ENCODE measurements around the gene RFT1.

Gene RFT1

DNA sequence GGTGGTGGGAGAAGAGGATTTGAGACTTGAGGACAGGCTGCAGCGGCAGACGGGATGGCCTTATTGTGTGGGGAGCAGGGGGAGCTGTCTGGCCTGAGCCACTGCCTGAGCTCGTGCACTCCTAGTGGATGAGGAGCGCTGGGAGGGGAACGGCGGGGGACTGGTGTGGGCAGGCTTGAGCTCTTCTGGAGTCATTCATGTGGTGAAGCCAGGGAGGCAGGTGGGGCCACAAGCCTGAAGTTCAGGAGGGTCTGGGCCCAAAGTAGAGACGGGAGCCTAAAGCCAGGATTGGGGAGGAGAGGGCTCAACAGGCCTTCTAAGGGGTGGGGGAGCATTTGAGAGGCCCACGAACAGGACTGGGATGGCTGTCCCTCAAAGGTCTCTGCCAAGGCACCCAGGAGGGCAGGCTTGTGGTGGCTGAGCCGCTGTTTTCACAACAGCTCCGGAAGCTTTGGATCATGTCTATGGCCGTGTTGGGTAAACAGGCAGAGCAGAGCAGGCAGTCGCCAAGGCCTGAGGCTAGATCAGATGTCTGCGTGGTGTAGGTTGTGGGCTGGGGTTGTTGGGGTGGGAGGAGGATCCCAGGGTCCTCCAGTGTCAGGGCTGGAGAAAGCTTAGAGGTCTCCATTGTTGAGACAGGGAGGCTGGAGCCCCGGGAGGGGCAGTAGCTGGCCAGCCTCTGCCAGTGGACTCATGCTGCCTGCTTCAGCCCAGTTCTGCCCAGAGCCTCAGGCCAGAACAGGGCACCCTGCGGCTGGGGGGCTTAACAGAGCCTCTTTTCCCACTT, 39.0 kb upstream of the RFT1 start:
- Histone ChIP-seq H3K9me3 (ENCODE audit: control insufficient read depth, insufficient read depth, low read depth, low read length) (no peaks in the 10 kb centered on the region), H3K36me3 (ENCODE audit: control insufficient read depth in 2 of 2, insufficient read depth in 1 of 2, low read length in 2 of 2) (peaks cover 0 to 20% of the 10 kb centered on the region in 2 experiments; a peak in 2 of 3 replicates), H3K4me3 (ENCODE audit: low read depth, low read length) (no peak overlapping the region), H3K27ac (ENCODE audit: extremely low read depth, low read depth, low read length) (no peak overlapping the region), H3K4me1 (ENCODE audit: control insufficient read depth, insufficient read depth, low read length) (no peaks in the 10 kb centered on the region)
- CTCF ChIA-PET = interaction anchor here (0.7 to 1.7 kb wide), 2 partner anchors 21 to 55 kb away, joined by 4 read pairs; no protein-coding TSS in a partner anchor
- peak; percentile 36; the same call in 1 of the 2 replicates for TF ChIP-seq ZNF600 (tag by site-specific recombination; IDR thresholded peaks at IDR 0.05)
- 0 out of 2 replicates have a peak, but pooled peaks have one; percentile 7 for TF ChIP-seq ZFHX2 (tag by site-specific recombination; conservative IDR thresholded peaks at IDR 0.05)
- TF ChIP-seq, protein P1, sequence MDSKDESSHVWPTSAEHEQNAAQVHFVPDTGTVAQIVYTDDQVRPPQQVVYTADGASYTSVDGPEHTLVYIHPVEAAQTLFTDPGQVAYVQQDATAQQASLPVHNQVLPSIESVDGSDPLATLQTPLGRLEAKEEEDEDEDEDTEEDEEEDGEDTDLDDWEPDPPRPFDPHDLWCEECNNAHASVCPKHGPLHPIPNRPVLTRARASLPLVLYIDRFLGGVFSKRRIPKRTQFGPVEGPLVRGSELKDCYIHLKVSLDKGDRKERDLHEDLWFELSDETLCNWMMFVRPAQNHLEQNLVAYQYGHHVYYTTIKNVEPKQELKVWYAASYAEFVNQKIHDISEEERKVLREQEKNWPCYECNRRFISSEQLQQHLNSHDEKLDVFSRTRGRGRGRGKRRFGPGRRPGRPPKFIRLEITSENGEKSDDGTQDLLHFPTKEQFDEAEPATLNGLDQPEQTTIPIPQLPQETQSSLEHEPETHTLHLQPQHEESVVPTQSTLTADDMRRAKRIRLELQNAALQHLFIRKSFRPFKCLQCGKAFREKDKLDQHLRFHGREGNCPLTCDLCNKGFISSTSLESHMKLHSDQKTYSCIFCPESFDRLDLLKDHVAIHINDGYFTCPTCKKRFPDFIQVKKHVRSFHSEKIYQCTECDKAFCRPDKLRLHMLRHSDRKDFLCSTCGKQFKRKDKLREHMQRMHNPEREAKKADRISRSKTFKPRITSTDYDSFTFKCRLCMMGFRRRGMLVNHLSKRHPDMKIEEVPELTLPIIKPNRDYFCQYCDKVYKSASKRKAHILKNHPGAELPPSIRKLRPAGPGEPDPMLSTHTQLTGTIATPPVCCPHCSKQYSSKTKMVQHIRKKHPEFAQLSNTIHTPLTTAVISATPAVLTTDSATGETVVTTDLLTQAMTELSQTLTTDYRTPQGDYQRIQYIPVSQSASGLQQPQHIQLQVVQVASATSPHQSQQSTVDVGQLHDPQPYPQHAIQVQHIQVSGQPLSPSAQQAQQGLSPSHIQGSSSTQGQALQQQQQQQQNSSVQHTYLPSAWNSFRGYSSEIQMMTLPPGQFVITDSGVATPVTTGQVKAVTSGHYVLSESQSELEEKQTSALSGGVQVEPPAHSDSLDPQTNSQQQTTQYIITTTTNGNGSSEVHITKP (tag by site-specific recombination; IDR thresholded peaks at IDR 0.05) = peak; percentile 74
- no peak for TF ChIP-seq ZNF324 (tag by site-specific recombination; IDR thresholded peaks at IDR 0.05)
- peak; percentile 35; the same call in 1 of the 2 replicates for TF ChIP-seq ZIC2 (tag by site-specific recombination; IDR thresholded peaks at IDR 0.05)
- POLR2A ChIA-PET = interaction anchor here (0.8 kb wide), 1 partner anchor 52 kb away, joined by 3 read pairs; no protein-coding TSS in a partner anchor

DNA sequence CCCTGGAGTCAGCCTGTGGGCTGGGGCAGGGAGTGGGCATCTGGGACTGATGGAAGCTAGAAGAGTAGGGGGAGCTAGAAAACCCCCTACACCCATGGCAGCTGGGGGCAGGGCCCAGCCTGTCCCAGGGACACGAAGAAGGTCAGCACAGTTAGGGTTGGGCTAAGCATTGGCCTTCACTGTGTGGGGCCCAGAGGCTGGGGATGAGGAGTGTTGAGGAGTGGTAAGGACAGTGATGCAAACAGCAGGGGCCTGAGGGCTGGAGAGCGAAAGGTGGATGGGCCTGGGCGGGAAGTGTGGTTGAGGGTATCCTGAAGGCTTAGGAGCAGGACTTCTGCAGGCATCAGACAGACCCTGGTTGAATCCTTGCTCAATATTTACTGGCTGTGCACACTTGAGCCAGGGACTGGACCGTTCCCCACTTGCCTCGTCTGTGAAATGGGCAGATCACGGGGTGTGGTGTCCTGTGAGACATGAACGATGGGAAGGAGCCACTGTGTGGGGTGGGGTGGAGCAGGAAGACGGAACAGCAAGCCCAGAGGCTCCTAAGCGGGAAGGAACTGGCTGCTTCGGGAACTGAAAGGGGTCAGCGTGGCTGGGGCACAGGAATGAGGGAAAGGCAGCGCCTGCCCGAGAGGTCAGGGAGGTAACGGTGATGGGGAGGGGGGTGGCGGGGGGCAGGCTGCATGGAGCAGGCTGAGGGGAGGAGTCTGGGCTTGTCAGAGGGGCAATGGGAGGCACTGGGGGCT, 38.1 kb upstream of the RFT1 start:
- ChIA-PET CTCF (interaction anchor here (0.7 to 0.8 kb wide), 2 partner anchors 34 to 967 kb away, joined by 3 to 4 read pairs; no protein-coding TSS in a partner anchor), POLR2A (no interaction called here)
- Histone ChIP-seq H3K36me3 (ENCODE audit: control insufficient read depth in 2 of 2, insufficient read depth in 1 of 2, low read length in 2 of 2) (peaks cover 0 to 16% of the 10 kb centered on the region in 2 experiments; a peak in 2 of 3 replicates), H3K27ac (ENCODE audit: extremely low read depth, low read depth, low read length) (no peak overlapping the region), H3K4me1 (ENCODE audit: control insufficient read depth, insufficient read depth, low read length) (no peaks in the 10 kb centered on the region), H3K9me3 (ENCODE audit: control insufficient read depth, insufficient read depth, low read depth, low read length) (no peaks in the 10 kb centered on the region), H3K4me3 (ENCODE audit: low read depth, low read length) (no peak overlapping the region)
- TF ChIP-seq ZNF341 (tag by site-specific recombination; IDR thresholded peaks at IDR 0.05; ENCODE audit: low read depth) (peak; percentile 37; the same call in 1 of the 2 replicates), ZNF37A (tag by site-specific recombination; IDR thresholded peaks at IDR 0.05) (no peak)

DNA sequence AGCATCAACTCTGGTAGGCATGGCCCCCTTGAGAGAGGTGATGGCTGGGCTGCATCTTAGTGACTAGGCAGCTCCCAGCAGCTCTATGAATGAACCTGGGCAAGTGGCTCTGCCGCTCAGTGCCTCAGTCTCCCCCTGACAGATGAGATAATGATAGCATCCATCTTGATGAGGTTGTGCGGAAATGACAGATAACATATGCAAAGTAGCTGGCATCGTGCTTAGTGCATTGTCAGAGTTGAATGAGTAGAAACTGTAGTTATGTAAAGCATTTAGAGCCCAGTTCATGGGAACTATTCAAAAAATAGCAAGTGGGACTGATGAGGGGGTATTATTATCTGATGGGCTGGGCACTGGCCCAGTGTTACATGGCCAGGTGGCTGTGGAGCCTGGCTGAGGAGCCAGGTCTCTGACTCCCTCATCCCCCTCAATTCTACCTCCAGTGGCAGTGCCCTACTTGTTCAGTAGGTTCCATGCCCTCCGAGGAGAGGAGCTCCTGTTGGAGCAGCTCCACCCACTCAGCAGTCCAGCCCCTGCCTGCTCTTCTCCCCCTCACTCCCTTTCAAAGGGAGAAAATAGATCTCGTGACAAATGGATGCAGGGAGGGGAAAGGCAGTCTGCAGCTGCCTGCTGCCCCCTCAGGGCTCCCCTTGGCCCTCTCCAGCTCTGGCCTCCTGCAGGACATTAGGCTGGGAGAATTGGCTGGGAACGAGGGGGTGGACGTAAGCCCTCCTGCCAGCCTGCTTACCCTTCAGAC, 37.4 kb upstream of the RFT1 start:
- no peaks in the 10 kb centered on the region for H3K9me3 ChIP-seq (ENCODE audit: control insufficient read depth, insufficient read depth, low read depth, low read length)
- TF ChIP-seq, protein P2, sequence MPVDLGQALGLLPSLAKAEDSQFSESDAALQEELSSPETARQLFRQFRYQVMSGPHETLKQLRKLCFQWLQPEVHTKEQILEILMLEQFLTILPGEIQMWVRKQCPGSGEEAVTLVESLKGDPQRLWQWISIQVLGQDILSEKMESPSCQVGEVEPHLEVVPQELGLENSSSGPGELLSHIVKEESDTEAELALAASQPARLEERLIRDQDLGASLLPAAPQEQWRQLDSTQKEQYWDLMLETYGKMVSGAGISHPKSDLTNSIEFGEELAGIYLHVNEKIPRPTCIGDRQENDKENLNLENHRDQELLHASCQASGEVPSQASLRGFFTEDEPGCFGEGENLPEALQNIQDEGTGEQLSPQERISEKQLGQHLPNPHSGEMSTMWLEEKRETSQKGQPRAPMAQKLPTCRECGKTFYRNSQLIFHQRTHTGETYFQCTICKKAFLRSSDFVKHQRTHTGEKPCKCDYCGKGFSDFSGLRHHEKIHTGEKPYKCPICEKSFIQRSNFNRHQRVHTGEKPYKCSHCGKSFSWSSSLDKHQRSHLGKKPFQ (tag by site-specific recombination; IDR thresholded peaks at IDR 0.05) = no peak
- TF ChIP-seq, protein P3, sequence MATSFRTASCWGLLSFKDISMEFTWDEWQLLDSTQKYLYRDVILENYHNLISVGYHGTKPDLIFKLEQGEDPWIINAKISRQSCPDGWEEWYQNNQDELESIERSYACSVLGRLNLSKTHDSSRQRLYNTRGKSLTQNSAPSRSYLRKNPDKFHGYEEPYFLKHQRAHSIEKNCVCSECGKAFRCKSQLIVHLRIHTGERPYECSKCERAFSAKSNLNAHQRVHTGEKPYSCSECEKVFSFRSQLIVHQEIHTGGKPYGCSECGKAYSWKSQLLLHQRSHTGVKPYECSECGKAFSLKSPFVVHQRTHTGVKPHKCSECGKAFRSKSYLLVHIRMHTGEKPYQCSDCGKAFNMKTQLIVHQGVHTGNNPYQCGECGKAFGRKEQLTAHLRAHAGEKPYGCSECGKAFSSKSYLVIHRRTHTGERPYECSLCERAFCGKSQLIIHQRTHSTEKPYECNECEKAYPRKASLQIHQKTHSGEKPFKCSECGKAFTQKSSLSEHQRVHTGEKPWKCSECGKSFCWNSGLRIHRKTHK (tag by site-specific recombination; IDR thresholded peaks at IDR 0.05) = no peak
- no peak for TF ChIP-seq ZNF114 (tag by site-specific recombination; IDR thresholded peaks at IDR 0.05)
- peak; percentile 48; the same call in 1 of the 2 replicates for TF ChIP-seq ZFHX2 (tag by site-specific recombination; conservative IDR thresholded peaks at IDR 0.05)
- TF ChIP-seq ZNF335 (tag by site-specific recombination; conservative IDR thresholded peaks at IDR 0.05) = no peak
- TF ChIP-seq EGR2 (tag by site-specific recombination; IDR thresholded peaks at IDR 0.05; ENCODE audit: low read depth) = peak; percentile 63
- no peak overlapping the region for H3K27ac ChIP-seq (ENCODE audit: extremely low read depth, low read depth, low read length)
- H3K4me1 ChIP-seq (ENCODE audit: control insufficient read depth, insufficient read depth, low read length) = no peaks in the 10 kb centered on the region
- H3K36me3 ChIP-seq (ENCODE audit: control insufficient read depth in 2 of 2, insufficient read depth in 1 of 2, low read length in 2 of 2) = peaks cover 0 to 16% of the 10 kb centered on the region in 2 experiments; a peak in 2 of 3 replicates
- ChIA-PET POLR2A (no interaction called here), CTCF (interaction anchor here (0.7 to 0.9 kb wide), 3 partner anchors 29 to 966 kb away, joined by 3 to 4 read pairs (median 3); no protein-coding TSS in a partner anchor)
- H3K4me3 ChIP-seq (ENCODE audit: low read depth, low read length) = no peak overlapping the region
